IMR-90 (cell line): ENCODE data around the gene LRRC75A.

Experiments used
- BHLHE40 ChIP-seq: fragments of 150-350 bp; IDR thresholded peaks from 2 replicates; pipeline ENCODE4 v1.6.1; 2016; ENCODE audit warnings: mild to moderate bottlenecking, low read depth, low read length
- CEBPB ChIP-seq: IDR thresholded peaks from 2 replicates; pipeline ENCODE4 v1.6.1; 2012; ENCODE audit warnings: low read depth, low read length, improper control_type of control experiment
- FOS ChIP-seq: fragments of 150-350 bp; IDR thresholded peaks from 2 replicates; pipeline ENCODE4 v1.6.1; 2016; ENCODE audit warnings: low read depth, low read length
- MAZ ChIP-seq: IDR thresholded peaks from 2 replicates; pipeline ENCODE4 v1.6.1; 2012; ENCODE audit warnings: low read depth, mild to moderate bottlenecking, low read length, improper control_type of control experiment, moderate library complexity, borderline replicate concordance
- MXI1 ChIP-seq: IDR thresholded peaks from 2 replicates; pipeline ENCODE4 v1.6.1; 2012; ENCODE audit warnings: low read depth, mild to moderate bottlenecking, low read length, moderate library complexity, borderline replicate concordance
- NFE2L2 ChIP-seq: fragments of 150-350 bp; IDR thresholded peaks from 2 replicates; pipeline ENCODE4 v1.6.1; 2016; ENCODE audit warnings: low read depth, mild to moderate bottlenecking, low read length
- POLR2A ChIP-seq: IDR thresholded peaks from 2 replicates; pipeline ENCODE4 v1.6.1; 2012; ENCODE audit warnings: mild to moderate bottlenecking, low read depth, low read length
- RAD21 ChIP-seq: IDR thresholded peaks from 2 replicates; pipeline ENCODE4 v1.6.1; 2012; ENCODE audit warnings: low read length, improper control_type of control experiment
- RCOR1 ChIP-seq: IDR thresholded peaks from 2 replicates; pipeline ENCODE4 v1.6.1; 2012; ENCODE audit warnings: mild to moderate bottlenecking, low read length, improper control_type of control experiment; ENCODE audit not compliant: insufficient replicate concordance
- RFX5 ChIP-seq: IDR thresholded peaks from 2 replicates; pipeline ENCODE4 v1.8.0; 2012; ENCODE audit warnings: low read depth, mild to moderate bottlenecking, low read length, moderate library complexity
- SMC3 ChIP-seq: fragments of 150-350 bp; IDR thresholded peaks from 2 replicates; pipeline ENCODE4 v1.6.1; 2016; ENCODE audit warnings: low read depth, mild to moderate bottlenecking, antibody characterized with exemption, low read length, moderate library complexity
- TF ChIP-seq, protein P1 (sequence below): conservative IDR thresholded peaks from 2 replicates; pipeline ENCODE4 v1.5.1; 2012; ENCODE audit warnings: mild to moderate bottlenecking, low read depth, low read length, improper control_type of control experiment
- TF ChIP-seq, protein P2 (sequence below): fragments of 150-350 bp; IDR thresholded peaks from 2 replicates; pipeline ENCODE4 v1.6.1; 2017; ENCODE audit warnings: mild to moderate bottlenecking, antibody characterized with exemption, low read length, low read depth
- TF ChIP-seq, protein P3 (sequence below): fragments of 150-350 bp; IDR thresholded peaks from 2 replicates; pipeline ENCODE4 v1.6.1; 2016; ENCODE audit warnings: low read depth, mild to moderate bottlenecking, low read length, moderate library complexity, borderline replicate concordance

DNA sequence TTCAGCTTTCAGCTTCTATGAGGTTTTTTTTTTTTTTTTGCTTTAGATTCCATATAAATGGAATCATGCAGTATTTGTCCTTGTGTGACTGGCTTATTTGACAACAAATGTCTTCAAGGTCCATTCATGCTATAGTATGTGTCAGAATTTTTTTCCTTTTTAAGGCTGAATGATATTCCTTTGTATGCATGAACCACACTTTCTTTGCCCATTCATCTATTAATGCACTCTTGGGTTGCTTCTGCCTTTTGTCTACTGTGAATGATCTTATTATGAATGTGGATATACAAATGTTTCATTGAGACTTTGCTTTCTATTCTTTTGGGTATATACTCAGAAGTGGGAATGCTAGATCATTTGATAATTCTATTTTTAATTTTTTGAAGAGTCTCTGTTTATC lies 27.0 kb upstream of the LRRC75A start:
- no peak for TF ChIP-seq CEBPB
- TF ChIP-seq, protein P1, sequence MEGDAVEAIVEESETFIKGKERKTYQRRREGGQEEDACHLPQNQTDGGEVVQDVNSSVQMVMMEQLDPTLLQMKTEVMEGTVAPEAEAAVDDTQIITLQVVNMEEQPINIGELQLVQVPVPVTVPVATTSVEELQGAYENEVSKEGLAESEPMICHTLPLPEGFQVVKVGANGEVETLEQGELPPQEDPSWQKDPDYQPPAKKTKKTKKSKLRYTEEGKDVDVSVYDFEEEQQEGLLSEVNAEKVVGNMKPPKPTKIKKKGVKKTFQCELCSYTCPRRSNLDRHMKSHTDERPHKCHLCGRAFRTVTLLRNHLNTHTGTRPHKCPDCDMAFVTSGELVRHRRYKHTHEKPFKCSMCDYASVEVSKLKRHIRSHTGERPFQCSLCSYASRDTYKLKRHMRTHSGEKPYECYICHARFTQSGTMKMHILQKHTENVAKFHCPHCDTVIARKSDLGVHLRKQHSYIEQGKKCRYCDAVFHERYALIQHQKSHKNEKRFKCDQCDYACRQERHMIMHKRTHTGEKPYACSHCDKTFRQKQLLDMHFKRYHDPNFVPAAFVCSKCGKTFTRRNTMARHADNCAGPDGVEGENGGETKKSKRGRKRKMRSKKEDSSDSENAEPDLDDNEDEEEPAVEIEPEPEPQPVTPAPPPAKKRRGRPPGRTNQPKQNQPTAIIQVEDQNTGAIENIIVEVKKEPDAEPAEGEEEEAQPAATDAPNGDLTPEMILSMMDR, result no peak
- no peak for TF ChIP-seq SMC3
- TF ChIP-seq POLR2A, result no peak
- TF ChIP-seq, protein P2, sequence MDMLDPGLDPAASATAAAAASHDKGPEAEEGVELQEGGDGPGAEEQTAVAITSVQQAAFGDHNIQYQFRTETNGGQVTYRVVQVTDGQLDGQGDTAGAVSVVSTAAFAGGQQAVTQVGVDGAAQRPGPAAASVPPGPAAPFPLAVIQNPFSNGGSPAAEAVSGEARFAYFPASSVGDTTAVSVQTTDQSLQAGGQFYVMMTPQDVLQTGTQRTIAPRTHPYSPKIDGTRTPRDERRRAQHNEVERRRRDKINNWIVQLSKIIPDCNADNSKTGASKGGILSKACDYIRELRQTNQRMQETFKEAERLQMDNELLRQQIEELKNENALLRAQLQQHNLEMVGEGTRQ, result no peak
- no peak for TF ChIP-seq MAZ
- no peak for TF ChIP-seq MXI1
- TF ChIP-seq, protein P3, sequence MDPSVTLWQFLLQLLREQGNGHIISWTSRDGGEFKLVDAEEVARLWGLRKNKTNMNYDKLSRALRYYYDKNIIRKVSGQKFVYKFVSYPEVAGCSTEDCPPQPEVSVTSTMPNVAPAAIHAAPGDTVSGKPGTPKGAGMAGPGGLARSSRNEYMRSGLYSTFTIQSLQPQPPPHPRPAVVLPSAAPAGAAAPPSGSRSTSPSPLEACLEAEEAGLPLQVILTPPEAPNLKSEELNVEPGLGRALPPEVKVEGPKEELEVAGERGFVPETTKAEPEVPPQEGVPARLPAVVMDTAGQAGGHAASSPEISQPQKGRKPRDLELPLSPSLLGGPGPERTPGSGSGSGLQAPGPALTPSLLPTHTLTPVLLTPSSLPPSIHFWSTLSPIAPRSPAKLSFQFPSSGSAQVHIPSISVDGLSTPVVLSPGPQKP, result no peak
- TF ChIP-seq RAD21, result no peak
- TF ChIP-seq RCOR1, result no peak
- no peak for TF ChIP-seq FOS
- no peak for TF ChIP-seq NFE2L2
- no peak for TF ChIP-seq BHLHE40
- no peak for TF ChIP-seq RFX5
